HG03025 (cell line): ENCODE results near the gene CDK11A.
"Not testable (repeated sequence)": the region's sequence is repeated elsewhere in the genome, so short reads cannot be mapped to it uniquely, and the experiment has no call there.

Experiments used
- ATAC-seq: cut with Tn5 transposase; IDR thresholded peaks from one replicate; pipeline ENCODE4 v1.9.1; 2021; ENCODE audit warnings: mild to moderate bottlenecking, moderate library complexity; ENCODE audit not compliant: unreplicated experiment, low FRiP score

Gene CDK11A

GRCh38 chr1:1665815-1666251 lies 58.3 kb downstream of the CDK11A start:
- ATAC-seq = no peak

- no peak for ATAC-seq
Observed at GRCh38 chr1:1664941-1665814, 59.0 kb downstream of the CDK11A start.

GRCh38 chr1:1664318-1664717 lies 59.8 kb downstream of the CDK11A start:
- not testable (repeated sequence) for ATAC-seq

GRCh38 chr1:1662830-1663560 lies 61.2 kb downstream of the CDK11A start:
- ATAC-seq = not testable (repeated sequence)

GRCh38 chr1:1662392-1662791 lies 61.8 kb downstream of the CDK11A start:
- ATAC-seq = not testable (repeated sequence)

- peak; percentile 89 for ATAC-seq
Observed at GRCh38 chr1:1658583-1659549, 65.3 kb downstream of the CDK11A start, which contains the start of gene CDK11B. Gene CDK11B, minus strand, starts transcription at chr1:1659004. Its CDS starts 1,519 bp downstream, at chr1:1657485.
